SK-N-SH (cell line): ENCODE data around the gene TXLNA.
"Not testable (repeated sequence)": the region's sequence is repeated elsewhere in the genome, so short reads cannot be mapped to it uniquely, and the experiment has no call there.

ENCODE experiments used
- CHD2 ChIP-seq: fragments of 150-350 bp; IDR thresholded peaks from 2 replicates; pipeline ENCODE4 v1.6.1; 2018; ENCODE audit warnings: low read length; ENCODE audit not compliant: partially characterized antibody
- EZH2phosphoT487 ChIP-seq: fragments of 200-600 bp; sonication (generic); IDR thresholded peaks from 2 replicates; pipeline ENCODE4 v1.6.1; 2017; ENCODE audit warnings: low read depth, mixed run types, mild to moderate bottlenecking, antibody characterized with exemption, moderate library complexity, borderline replicate concordance
- FOSL2 ChIP-seq: IDR thresholded peaks from 2 replicates; pipeline ENCODE4 v1.4.0; 2012; ENCODE audit warnings: low read depth, mild to moderate bottlenecking, moderate library complexity, borderline replicate concordance
- FOXJ3 ChIP-seq: sonication (generic); formaldehyde crosslinking; IDR thresholded peaks from 2 replicates; pipeline ENCODE4 v1.5.1; 2020; ENCODE audit warnings: mild to moderate bottlenecking, missing genetic modification reagents
- NRF1 ChIP-seq: IDR thresholded peaks from 2 replicates; pipeline ENCODE4 v1.6.1; 2012; ENCODE audit warnings: low read depth, mild to moderate bottlenecking, low read length
- PBX3 ChIP-seq: IDR thresholded peaks from 2 replicates; pipeline ENCODE4; 2012
- RAD21 ChIP-seq: IDR thresholded peaks from 2 replicates; pipeline ENCODE4 v1.6.1; 2012; ENCODE audit warnings: mild to moderate bottlenecking, low read length
- REST ChIP-seq: IDR thresholded peaks from 2 replicates; pipeline ENCODE4 v1.6.1; 2012; ENCODE audit warnings: mild to moderate bottlenecking, low read depth, low read length, moderate library complexity
- RXRA ChIP-seq: IDR thresholded peaks from 2 replicates; pipeline ENCODE4 v1.4.0; 2012; ENCODE audit warnings: low read depth, mild to moderate bottlenecking, borderline replicate concordance
- TEAD4 ChIP-seq: IDR thresholded peaks from 2 replicates; pipeline ENCODE4 v1.4.0; 2012; ENCODE audit warnings: mild to moderate bottlenecking, borderline replicate concordance; ENCODE audit not compliant: insufficient read depth
- TF ChIP-seq, protein P1 (sequence below): fragments of 200-600 bp; sonication (generic); IDR thresholded peaks from 2 replicates; pipeline ENCODE4 v1.6.1; 2017; ENCODE audit warnings: antibody characterized with exemption, mild to moderate bottlenecking, moderate library complexity

GRCh38 chr1:32143302-32143695 lies 36.2 kb upstream of the TXLNA start:
- TF ChIP-seq FOXJ3 (CRISPR knock-in tag); RXRA; REST; FOSL2; RAD21; PBX3; TEAD4; CHD2; NRF1; EZH2phosphoT487: not testable (repeated sequence)
- TF ChIP-seq, protein P1, sequence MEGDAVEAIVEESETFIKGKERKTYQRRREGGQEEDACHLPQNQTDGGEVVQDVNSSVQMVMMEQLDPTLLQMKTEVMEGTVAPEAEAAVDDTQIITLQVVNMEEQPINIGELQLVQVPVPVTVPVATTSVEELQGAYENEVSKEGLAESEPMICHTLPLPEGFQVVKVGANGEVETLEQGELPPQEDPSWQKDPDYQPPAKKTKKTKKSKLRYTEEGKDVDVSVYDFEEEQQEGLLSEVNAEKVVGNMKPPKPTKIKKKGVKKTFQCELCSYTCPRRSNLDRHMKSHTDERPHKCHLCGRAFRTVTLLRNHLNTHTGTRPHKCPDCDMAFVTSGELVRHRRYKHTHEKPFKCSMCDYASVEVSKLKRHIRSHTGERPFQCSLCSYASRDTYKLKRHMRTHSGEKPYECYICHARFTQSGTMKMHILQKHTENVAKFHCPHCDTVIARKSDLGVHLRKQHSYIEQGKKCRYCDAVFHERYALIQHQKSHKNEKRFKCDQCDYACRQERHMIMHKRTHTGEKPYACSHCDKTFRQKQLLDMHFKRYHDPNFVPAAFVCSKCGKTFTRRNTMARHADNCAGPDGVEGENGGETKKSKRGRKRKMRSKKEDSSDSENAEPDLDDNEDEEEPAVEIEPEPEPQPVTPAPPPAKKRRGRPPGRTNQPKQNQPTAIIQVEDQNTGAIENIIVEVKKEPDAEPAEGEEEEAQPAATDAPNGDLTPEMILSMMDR = not testable (repeated sequence)
